Measurements from ENCODE around the gene SYK. TPM values are rescaled to one million over a fixed set of nuclear protein-coding genes. Genes with fewer than 3 reads are reported as not detected.

Gene SYK
- total and polyA plus RNA-seq, 2 experiments from 2014 or later, result not detected

- peaks cover 3% of the 10 kb centered on the region for H3K4me1 ChIP-seq (ENCODE audit: low read depth)
- H3K36me3 ChIP-seq, result no peaks in the 10 kb centered on the region
- peak; percentile 29 to 47 for DNase-seq (ENCODE audit: low read depth in 1 of 2, low spot score in 1 of 2)
Observed at GRCh38 chr9:90915693-90916092, 114.1 kb downstream of the SYK start.

GRCh38 chr9:90916147-90916734 lies 114.6 kb downstream of the SYK start:
- no peak overlapping the region for H3K27ac ChIP-seq
- no peak for TF ChIP-seq CTCF (IDR thresholded peaks at IDR 0.05; ENCODE audit: low read depth, low read length)
- H3K36me3 ChIP-seq, result no peaks in the 10 kb centered on the region
- peaks cover 3% of the 10 kb centered on the region for H3K4me1 ChIP-seq (ENCODE audit: low read depth)
- DNase-seq (ENCODE audit: low read depth in 1 of 2, low spot score in 1 of 2), result no peak
- no peaks in the 10 kb centered on the region for H3K27me3 ChIP-seq
- H3K9me3 ChIP-seq (ENCODE audit: low read depth), result no peaks in the 10 kb centered on the region
- no peak overlapping the region for H3K4me3 ChIP-seq

More at GRCh38 chr9:90915693-90916092, 114.1 kb downstream of the SYK start:
- Histone ChIP-seq H3K27ac (no peak overlapping the region), H3K4me3 (no peak overlapping the region), H3K9me3 (ENCODE audit: low read depth) (no peaks in the 10 kb centered on the region), H3K27me3 (no peaks in the 10 kb centered on the region)
- peak; percentile 38 for TF ChIP-seq CTCF (IDR thresholded peaks at IDR 0.05; ENCODE audit: low read depth, low read length)

- TF ChIP-seq CTCF (IDR thresholded peaks at IDR 0.05; ENCODE audit: low read depth, low read length), result no peak
- H3K36me3 ChIP-seq, result no peaks in the 10 kb centered on the region
- no peak overlapping the region for H3K4me3 ChIP-seq
- H3K4me1 ChIP-seq (ENCODE audit: low read depth), result peaks cover 3% of the 10 kb centered on the region
- no peaks in the 10 kb centered on the region for H3K9me3 ChIP-seq (ENCODE audit: low read depth)
- DNase-seq (ENCODE audit: low read depth in 1 of 2, low spot score in 1 of 2), result peak in 1 of 2 donors; percentile 20
- no peak overlapping the region for H3K27ac ChIP-seq
- no peaks in the 10 kb centered on the region for H3K27me3 ChIP-seq
Observed at GRCh38 chr9:90919883-90920282, 118.3 kb downstream of the SYK start.

- Histone ChIP-seq H3K4me1 (ENCODE audit: low read depth) (no peaks in the 10 kb centered on the region), H3K9me3 (ENCODE audit: low read depth) (no peaks in the 10 kb centered on the region), H3K4me3 (no peak overlapping the region), H3K27me3 (no peaks in the 10 kb centered on the region), H3K27ac (no peak overlapping the region), H3K36me3 (no peaks in the 10 kb centered on the region)
- no peak for TF ChIP-seq CTCF (IDR thresholded peaks at IDR 0.05; ENCODE audit: low read depth, low read length)
- peak in 1 of 2 donors; percentile 34 for DNase-seq (ENCODE audit: low read depth in 1 of 2, low spot score in 1 of 2)
Observed at GRCh38 chr9:90921104-90921503, 119.5 kb downstream of the SYK start.

- Histone ChIP-seq H3K4me3 (no peak overlapping the region), H3K27me3 (no peaks in the 10 kb centered on the region), H3K4me1 (ENCODE audit: low read depth) (no peaks in the 10 kb centered on the region), H3K36me3 (no peaks in the 10 kb centered on the region), H3K27ac (no peak overlapping the region), H3K9me3 (ENCODE audit: low read depth) (no peaks in the 10 kb centered on the region)
- DNase-seq (ENCODE audit: low read depth in 1 of 2, low spot score in 1 of 2), result peak in 1 of 2 donors; percentile 26
- TF ChIP-seq CTCF (IDR thresholded peaks at IDR 0.05; ENCODE audit: low read depth, low read length), result no peak
Observed at GRCh38 chr9:90921969-90922368, 120.3 kb downstream of the SYK start.
